GM21529 (cell line): ENCODE results near the gene CNOT1.
A peak's percentile ranks its signal among the peaks of the same experiment; 100 is the strongest.
"Not testable (repeated sequence)": the region's sequence is repeated elsewhere in the genome, so short reads cannot be mapped to it uniquely, and the experiment has no call there.

ENCODE experiments used
- ATAC-seq: cut with Tn5 transposase; IDR thresholded peaks from one replicate; pipeline ENCODE4 v1.9.1; 2021; ENCODE audit not compliant: unreplicated experiment

CNOT1 gene

GRCh38 chr16:58629733-58630640, at the start of gene CNOT1:
Gene CNOT1 (minus strand): TSS chr16:58629826. CDS start chr16:58599337, 30,489 bp downstream.
- peak; percentile 86 for ATAC-seq

DNA sequence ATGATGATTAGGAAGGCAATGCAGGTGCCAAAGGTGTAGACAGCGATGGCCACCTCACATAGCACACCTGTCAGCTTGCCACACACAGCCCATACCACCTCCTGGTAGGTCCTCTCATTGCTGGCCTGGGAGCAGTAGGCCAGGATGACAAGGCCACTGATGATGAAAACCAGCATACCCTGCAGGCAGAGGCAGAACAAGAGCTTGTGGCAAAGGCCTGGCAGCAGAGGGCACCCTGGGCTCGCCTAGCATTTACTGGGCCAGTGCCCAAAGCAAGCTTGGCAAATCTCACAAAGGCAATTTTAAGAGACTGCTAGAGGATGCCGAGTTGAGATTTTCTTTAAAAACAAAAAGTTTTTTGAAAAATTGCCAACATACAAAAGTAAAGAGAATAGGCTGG, 49.1 kb upstream of the CNOT1 start:
- ATAC-seq: no peak

DNA sequence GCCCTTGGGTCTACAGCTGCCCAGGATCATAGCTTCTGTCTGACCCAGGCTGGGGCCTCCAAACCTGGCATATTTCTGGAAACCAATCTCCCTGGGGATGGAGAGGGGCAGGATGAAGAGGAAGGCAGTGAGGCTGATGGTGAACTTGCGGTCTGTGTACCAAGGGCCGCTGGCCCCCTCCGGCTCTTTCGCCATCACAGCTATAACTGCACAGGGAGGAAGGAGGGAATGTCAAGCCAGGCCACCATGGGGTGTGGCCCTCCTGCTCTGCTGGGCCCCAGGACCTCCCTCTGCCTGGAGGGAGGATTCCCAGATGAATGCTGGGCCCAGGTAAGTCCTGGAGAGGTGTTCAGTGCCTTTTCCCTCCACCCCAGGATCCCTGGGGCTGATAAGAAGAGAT, 48.6 kb upstream of the CNOT1 start:
- ATAC-seq: no peak

- ATAC-seq: no peak
Observed at GRCh38 chr16:58670946-58671583, 41.4 kb upstream of the CNOT1 start.

- no peak for ATAC-seq
Observed at GRCh38 chr16:58670177-58670576, 40.6 kb upstream of the CNOT1 start.

- ATAC-seq: no peak
Observed at GRCh38 chr16:58665200-58665599, 35.6 kb upstream of the CNOT1 start.

DNA sequence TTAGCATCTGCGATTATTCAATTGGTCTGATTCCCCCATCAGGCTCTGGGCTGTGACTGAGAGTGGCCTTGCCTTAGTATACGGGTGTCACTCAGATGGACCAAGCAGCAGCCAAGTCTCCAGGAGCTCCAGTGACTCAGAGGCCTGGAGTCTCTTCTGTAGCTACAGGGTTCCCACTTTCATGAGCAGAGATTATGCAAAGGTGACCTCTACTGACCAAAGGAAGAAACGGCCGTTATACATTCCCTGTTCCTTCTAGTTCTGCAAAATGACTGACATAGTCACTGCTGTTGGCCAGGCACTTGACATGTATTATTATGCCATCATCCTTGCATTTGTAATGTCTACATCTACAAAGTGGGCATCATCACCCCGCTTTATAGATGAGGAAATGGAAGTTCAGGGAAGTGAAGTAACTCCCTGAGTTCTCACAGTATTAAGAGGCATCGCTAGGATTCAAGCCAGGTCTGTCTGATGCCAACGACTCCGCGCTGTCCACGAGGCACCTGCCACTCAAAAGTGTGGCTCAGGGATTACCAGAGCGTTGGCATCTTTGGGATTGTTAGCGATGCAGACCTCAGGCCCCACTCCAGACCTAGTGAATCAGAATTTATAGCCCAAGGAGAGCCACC, 31.7 kb upstream of the CNOT1 start:
- ATAC-seq: peak; percentile 91

DNA sequence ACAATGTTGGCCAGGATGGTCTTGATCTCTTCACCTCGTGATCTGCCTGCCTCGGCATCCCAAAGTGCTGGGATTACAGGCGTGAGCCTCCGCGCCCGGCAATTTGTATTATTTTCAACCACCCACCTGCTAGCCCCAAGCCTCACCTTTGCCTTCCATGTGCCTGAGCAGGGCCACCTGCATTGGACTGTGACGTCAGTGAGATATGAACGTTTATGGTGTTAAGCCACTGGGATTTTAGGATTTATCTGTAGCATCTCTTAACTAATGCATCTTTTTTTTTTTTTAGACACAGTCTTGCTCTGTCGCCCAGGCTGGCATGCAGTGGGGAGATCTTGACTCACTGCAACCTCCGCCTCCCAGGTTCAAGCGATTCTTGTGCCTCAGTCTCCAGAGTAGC, 30.3 kb upstream of the CNOT1 start:
- ATAC-seq: not testable (repeated sequence)

DNA sequence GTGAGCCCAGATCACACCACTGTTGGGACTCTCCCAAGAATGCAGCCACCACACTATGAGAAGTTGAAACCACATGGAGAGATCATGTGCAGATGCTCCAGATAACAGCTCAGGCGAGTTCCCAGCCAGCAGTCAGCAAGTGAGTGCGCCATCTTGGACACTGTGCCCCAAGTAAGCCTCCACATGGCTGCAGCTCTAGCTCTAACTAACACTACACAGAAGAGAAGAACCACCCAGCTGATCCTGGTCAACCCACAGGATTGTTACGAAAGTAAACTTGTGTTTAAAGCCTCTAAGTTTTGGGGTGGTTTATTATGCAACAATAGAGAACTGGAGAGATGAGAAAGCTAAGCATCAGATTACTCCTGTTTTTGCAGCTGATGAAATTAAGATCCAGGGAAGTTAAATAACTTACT, 29.2 kb upstream of the CNOT1 start:
- ATAC-seq: no peak

DNA sequence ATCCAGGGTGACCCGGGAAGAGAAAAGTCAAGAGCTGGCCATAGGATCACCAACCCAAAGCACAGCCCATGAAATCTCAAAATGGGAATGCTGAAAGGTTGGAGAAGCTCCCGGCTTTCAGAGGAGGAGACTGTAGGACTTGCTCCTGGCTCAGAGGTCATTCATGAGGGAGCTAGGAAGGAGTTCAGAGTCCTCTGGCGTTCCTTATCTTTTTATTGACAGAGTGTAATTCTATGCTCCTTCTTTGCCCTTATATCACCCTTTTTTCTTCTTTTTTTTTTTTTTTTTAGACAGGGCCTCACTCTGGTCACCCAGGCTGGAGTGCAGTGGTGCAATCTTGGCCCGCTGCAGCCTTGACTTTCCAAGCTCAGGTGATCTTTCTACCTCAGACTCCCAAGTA, 27.3 kb upstream of the CNOT1 start:
- ATAC-seq: no peak

DNA sequence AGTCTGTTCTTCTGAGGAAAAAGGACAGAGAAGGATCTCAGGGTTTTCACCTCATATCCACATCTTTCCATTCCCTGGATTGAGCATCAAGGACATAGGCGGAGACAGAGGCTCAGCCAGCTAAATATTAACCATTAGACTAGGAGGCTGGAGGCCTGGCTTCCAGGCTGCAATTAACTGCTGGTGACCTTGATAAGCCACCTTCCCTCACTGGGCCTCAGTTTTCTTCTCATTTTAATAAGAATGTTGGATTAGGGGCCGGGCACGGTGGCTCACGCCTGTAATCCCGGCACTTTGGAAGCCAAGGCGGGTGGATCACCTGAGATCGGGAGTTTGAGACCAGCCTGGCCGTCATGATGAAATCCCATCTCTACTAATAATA, 25.6 kb upstream of the CNOT1 start:
- no peak for ATAC-seq

- ATAC-seq: no peak
Observed at GRCh38 chr16:58654560-58655214, 25.1 kb upstream of the CNOT1 start.

DNA sequence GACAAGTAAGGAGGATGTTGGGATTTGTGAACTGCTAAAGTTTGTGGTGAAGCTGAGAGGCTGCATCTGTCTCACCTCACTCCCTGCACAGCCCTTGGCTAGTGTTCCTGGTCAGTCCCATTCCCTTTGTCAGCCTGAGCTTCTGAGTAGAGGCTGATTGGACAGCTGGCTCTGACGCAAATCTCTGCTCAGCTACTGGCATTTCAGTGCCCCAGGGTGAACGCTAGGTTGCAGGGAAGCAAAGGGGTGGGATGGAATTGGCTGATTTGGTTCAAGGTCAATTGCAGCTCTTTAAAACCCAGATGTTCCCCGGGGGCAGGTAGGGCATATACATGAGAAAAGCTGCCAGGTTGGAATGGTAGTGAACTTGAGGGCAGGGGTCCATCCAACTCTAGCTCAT, 23.1 kb upstream of the CNOT1 start:
- ATAC-seq: no peak

DNA sequence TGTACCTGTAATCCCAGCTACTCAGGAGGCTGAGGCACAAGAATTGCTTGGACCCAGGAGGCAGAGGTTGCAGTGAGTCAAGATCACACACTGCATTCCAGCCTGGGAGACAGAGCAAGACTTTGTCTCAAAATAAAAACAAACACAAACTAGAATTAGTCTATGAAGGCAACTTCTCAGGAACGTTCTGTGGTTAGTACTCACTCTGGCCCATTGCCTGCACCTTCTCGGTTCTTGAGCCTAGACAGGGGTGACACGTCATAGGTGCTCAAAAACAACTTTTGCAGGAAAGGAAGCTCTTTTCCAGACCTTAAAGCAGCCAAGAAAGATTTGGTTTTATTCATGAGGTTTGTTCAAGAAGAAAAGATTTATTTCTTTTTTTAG, 22.3 kb upstream of the CNOT1 start:
- ATAC-seq: no peak

DNA sequence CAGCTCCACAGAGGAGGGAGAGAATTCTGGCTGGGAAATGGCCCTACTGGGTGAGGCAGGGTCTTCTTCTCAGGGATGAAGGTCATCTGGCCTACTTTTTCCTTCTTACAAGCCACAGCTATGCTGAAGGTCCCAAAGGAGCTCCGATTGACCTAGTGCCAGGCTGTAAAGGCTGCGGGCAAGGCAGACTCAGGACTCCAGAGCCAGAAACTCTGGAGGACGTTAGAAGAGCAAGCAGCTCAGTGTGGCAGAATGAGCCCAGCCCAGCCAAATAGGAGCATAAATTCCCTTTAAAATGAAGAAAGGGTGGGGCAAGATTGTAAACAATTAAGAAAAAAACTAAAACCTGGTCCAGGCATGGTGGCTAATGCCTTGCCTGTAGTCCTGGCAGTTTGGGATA, 20.1 kb upstream of the CNOT1 start:
- no peak for ATAC-seq

DNA sequence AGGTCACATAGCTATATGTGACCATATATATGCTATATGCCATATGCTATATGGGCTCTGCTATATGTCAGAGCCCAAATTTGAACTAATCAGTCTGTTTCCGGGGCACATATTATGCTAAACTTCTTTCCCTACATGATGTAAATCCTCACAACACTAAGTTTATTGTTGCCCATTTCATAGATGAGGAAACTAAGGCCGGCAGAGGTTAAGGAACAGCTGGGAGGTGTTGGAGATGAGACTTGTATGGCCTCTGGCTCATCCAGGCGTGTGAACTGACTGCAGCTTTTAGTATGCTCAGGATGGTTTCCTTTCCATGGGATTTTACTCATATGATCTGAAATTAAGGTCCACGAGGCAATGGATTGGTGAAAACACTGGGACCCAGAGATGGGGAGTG, 17.5 kb upstream of the CNOT1 start:
- no peak for ATAC-seq

DNA sequence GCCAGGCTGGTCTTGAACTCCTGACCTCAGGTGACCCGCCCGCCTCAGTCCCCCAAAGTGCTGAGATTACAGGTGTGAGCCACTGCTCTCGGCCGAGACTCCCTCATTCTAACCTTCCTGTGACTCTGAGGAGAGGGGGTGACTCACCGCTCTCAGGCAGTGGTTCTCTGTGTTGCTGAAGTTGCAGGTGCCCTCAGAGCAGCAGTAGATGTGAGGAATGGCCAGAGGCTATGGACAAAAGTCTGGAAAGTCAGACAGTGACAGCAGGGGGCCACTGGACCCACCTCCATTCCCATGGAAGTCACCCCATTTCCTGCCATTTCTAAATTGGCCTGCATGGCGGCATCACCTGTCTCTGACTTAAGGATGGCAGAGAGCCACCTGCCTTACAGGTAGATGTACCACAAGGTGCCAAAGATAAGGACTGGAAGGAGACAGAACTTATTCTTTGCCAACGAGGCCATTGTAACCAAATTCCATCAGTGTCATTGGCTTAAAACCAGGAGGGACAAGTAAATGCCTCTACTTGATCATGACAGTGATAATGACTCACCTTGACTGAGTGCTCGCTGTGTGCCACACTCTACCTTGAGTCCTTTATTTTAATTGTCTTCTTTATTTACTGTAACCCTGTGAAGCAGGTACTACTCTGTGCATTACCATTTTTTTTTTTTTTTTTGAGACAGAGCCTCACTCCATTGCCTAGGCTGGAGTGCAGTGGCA, 15.3 kb upstream of the CNOT1 start:
- ATAC-seq: no peak

GRCh38 chr16:58644108-58644507, 14.5 kb upstream of the CNOT1 start:
- no peak for ATAC-seq

DNA sequence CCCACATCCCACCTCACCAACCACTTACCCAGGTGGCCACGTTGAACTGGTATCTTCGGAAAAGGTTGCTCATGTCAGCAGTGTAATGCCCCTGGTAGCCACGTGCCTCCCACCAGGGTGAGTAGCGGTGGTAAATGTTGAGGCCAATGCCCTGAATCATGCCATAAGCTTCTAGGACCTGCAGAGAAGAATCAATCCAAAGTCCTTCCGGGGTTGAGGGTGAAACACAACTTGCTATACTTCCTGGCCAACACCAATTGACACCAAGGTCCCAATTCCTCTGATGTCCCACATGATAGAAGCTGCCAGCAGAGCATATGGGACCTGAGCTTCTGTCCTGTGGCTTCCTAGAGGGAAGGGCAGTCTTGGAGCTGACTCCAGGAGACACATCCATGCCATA, 11.3 kb upstream of the CNOT1 start:
- no peak for ATAC-seq

DNA sequence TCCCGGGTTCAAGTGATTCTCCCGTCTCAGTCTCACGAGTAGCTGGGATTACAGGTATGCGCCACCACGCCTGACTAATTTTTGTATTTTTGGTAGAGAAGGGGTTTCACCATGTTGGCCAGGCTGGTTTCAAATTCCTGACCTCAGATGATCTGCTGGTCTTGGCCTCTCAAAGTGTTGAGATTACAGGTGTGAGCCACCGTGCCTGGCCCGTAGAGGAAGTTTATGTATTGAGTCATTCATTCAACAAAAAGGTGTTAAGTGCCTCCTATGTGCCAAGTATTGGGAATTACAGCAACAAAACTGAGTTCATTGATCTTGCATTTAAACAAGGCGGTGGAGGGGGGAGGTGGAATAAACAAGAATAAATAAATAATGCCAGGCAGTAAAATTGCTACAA, 10.2 kb upstream of the CNOT1 start:
- no peak for ATAC-seq

- ATAC-seq: no peak
Observed at GRCh38 chr16:58639230-58639629, 9.6 kb upstream of the CNOT1 start.
